Panc1 (cell line): ENCODE data around the gene PSMA4. TPM values are rescaled to one million over a fixed set of nuclear protein-coding genes. Genes with fewer than 3 reads are reported as not detected.

Source experiments
- ATAC-seq: fragments of 200-7000 bp; cut with Tn5 transposase; 2 replicates; pipeline ENCODE4 v1.9.1; 2020; ENCODE audit warnings: mild to moderate bottlenecking, moderate library complexity
- BruUV-seq: library from RNA; stranded (reverse); fragments of 400-500 nt; replicated peaks from 2 replicates; lab custom pipeline; 2021; lab: Mats Ljungman, UMichigan
- CTCF ChIA-PET: fragments of 300-600 bp; sonication (Branson Sonifier 250); formaldehyde crosslinking; loops from one replicate; lab custom pipeline; 2022; ENCODE audit warnings: antibody characterized with exemption; lab: Charles Lee
- POLR2A ChIA-PET: fragments of 300-600 bp; sonication (Branson Sonifier 250); formaldehyde crosslinking; loops from one replicate; lab custom pipeline; 2022; ENCODE audit warnings: antibody characterized with exemption; lab: Charles Lee
- DNase-seq: peaks from one replicate; pipeline ENCODE4 v3.0.0-alpha.2; 2010; ENCODE audit warnings: low read depth, low spot score
- H3K27ac ChIP-seq: 2 replicates; pipeline ENCODE4 v1.5.1; 2011; ENCODE audit warnings: mild to moderate bottlenecking, low read length, inconsistent platforms
- H3K27me3 ChIP-seq: fragments of 200-500 bp; sonication (Bioruptor generic); 2 replicates; pipeline ENCODE4 v1.6.0; 2014; ENCODE audit warnings: low read length, inconsistent platforms; ENCODE audit not compliant: control insufficient read depth, insufficient read depth
- H3K36me3 ChIP-seq: fragments of 200-500 bp; sonication (Bioruptor generic); 2 replicates; pipeline ENCODE4 v1.5.1; 2014; ENCODE audit warnings: inconsistent platforms, mild to moderate bottlenecking, low read length, moderate library complexity; ENCODE audit not compliant: control insufficient read depth, insufficient read depth
- H3K4me1 ChIP-seq: 2 replicates; pipeline ENCODE4 v1.5.1; 2011; ENCODE audit warnings: inconsistent platforms, mild to moderate bottlenecking, low read length, moderate library complexity; ENCODE audit not compliant: control insufficient read depth, insufficient read depth
- H3K4me3 ChIP-seq, 2 experiments: 2 replicates each; pipeline ENCODE4 v1.5.1; 2011 to 2012; ENCODE audit warnings: low read depth in 2 of 2, low read length in 2 of 2, mild to moderate bottlenecking in 2 of 2, inconsistent platforms in 1 of 2, moderate library complexity in 1 of 2
- H3K9me3 ChIP-seq: fragments of 200-500 bp; sonication (Bioruptor generic); 2 replicates; pipeline ENCODE4 v1.5.1; 2014; ENCODE audit warnings: low read depth, mild to moderate bottlenecking, inconsistent platforms, low read length, moderate library complexity; ENCODE audit not compliant: control insufficient read depth, insufficient read depth
- POLR2AphosphoS5 ChIP-seq: IDR thresholded peaks from 2 replicates; pipeline ENCODE4 v1.6.1; 2012; ENCODE audit warnings: mild to moderate bottlenecking, low read depth, low read length, moderate library complexity
- SIN3A ChIP-seq: IDR thresholded peaks from 2 replicates; pipeline ENCODE4 v1.6.1; 2012; ENCODE audit warnings: low read depth, mild to moderate bottlenecking, low read length, moderate library complexity, borderline replicate concordance; ENCODE audit not compliant: insufficient read depth
- TCF7L2 ChIP-seq: IDR thresholded peaks from 2 replicates; pipeline ENCODE4 v1.6.1; 2011; ENCODE audit warnings: mild to moderate bottlenecking, low read depth, low read length, inconsistent platforms
- in situ Hi-C: cut with HindIII; loops from 2 replicates; pipeline ENCODE4 v1.10.0; 2016; ENCODE audit warnings: low sequenced_read_pairs, low pct_unique_long_range_greater_than_20kb
- intact Hi-C: fragments of 100-400 bp; cut with micrococcal nuclease; formaldehyde crosslinking; loops from one replicate; pipeline ENCODE4 v1.10.0; 2022; ENCODE audit not compliant: unreplicated experiment
- total RNA-seq: library from RNA; stranded (reverse); gene quantifications from one replicate; pipeline ENCODE4 v1.2.1, GENCODE V29; 2021; ENCODE audit not compliant: unreplicated experiment
- TF ChIP-seq, protein P1 (sequence below), 2 experiments: IDR thresholded peaks; 2 replicates each; pipeline ENCODE4 v1.6.1; 2011 to 2012; ENCODE audit warnings: low read depth in 2 of 2, control low read depth in 1 of 2, low read length in 1 of 2, mild to moderate bottlenecking in 1 of 2, moderate library complexity in 1 of 2; ENCODE audit not compliant: insufficient read depth in 1 of 2
- TF ChIP-seq, protein P2 (sequence below): fragments of 450-650 bp; IDR thresholded peaks from 2 replicates; pipeline ENCODE4 v1.5.1; 2017; ENCODE audit warnings: mild to moderate bottlenecking

PSMA4 gene
- total RNA-seq, 1 experiment from 2014 or later = 303 TPM

- H3K4me3 ChIP-seq = no peak overlapping the region
- H3K27me3 ChIP-seq = no peaks in the 10 kb centered on the region; the same call in 1 of the 2 replicates
- no TSS peak for BruUV-seq
- H3K27ac ChIP-seq = no peak overlapping the region
- no peak for ATAC-seq
- ChIA-PET POLR2A (no interaction called here), CTCF (no interaction called here)
- H3K4me1 ChIP-seq = peaks cover 5% of the 10 kb centered on the region
- no peak for DNase-seq
- no peaks in the 10 kb centered on the region for H3K9me3 ChIP-seq
- intact Hi-C loops (no loop called here), in situ Hi-C loops (no loop called here)
- H3K36me3 ChIP-seq = no peaks in the 10 kb centered on the region
- TF ChIP-seq POLR2AphosphoS5 (no peak), TCF7L2 (no peak), SIN3A (no peak)
- TF ChIP-seq, protein P1, sequence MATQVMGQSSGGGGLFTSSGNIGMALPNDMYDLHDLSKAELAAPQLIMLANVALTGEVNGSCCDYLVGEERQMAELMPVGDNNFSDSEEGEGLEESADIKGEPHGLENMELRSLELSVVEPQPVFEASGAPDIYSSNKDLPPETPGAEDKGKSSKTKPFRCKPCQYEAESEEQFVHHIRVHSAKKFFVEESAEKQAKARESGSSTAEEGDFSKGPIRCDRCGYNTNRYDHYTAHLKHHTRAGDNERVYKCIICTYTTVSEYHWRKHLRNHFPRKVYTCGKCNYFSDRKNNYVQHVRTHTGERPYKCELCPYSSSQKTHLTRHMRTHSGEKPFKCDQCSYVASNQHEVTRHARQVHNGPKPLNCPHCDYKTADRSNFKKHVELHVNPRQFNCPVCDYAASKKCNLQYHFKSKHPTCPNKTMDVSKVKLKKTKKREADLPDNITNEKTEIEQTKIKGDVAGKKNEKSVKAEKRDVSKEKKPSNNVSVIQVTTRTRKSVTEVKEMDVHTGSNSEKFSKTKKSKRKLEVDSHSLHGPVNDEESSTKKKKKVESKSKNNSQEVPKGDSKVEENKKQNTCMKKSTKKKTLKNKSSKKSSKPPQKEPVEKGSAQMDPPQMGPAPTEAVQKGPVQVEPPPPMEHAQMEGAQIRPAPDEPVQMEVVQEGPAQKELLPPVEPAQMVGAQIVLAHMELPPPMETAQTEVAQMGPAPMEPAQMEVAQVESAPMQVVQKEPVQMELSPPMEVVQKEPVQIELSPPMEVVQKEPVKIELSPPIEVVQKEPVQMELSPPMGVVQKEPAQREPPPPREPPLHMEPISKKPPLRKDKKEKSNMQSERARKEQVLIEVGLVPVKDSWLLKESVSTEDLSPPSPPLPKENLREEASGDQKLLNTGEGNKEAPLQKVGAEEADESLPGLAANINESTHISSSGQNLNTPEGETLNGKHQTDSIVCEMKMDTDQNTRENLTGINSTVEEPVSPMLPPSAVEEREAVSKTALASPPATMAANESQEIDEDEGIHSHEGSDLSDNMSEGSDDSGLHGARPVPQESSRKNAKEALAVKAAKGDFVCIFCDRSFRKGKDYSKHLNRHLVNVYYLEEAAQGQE (IDR thresholded peaks at IDR 0.05; ENCODE audit: insufficient read depth in 1 of 2, low read depth in 2 of 2, low read length in 1 of 2) = no peak
- TF ChIP-seq, protein P2, sequence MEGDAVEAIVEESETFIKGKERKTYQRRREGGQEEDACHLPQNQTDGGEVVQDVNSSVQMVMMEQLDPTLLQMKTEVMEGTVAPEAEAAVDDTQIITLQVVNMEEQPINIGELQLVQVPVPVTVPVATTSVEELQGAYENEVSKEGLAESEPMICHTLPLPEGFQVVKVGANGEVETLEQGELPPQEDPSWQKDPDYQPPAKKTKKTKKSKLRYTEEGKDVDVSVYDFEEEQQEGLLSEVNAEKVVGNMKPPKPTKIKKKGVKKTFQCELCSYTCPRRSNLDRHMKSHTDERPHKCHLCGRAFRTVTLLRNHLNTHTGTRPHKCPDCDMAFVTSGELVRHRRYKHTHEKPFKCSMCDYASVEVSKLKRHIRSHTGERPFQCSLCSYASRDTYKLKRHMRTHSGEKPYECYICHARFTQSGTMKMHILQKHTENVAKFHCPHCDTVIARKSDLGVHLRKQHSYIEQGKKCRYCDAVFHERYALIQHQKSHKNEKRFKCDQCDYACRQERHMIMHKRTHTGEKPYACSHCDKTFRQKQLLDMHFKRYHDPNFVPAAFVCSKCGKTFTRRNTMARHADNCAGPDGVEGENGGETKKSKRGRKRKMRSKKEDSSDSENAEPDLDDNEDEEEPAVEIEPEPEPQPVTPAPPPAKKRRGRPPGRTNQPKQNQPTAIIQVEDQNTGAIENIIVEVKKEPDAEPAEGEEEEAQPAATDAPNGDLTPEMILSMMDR = no peak
Observed at GRCh38 chr15:78561490-78561889, 21.2 kb downstream of the PSMA4 start.

DNA sequence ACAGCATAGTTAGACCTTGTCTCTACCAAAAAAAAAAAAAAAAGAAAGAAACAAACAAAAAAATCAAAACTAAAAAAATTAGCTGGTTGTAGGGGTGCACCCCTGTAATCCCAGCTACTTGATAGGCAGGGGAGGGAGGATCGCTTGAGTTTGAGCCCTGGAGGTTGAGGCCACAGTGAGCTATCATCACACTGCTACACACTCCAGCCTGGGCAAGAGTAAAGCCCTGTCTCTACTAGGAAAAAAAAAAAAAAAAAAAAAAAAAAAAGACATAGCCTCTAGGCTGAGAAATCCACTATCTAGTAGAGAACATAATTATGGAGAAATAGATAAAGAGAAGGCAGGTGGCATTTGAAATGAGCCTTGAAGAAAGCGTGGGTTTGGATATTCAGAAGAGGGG is 22.8 kb downstream of the PSMA4 start:
- Histone ChIP-seq H3K27ac (no peak overlapping the region), H3K27me3 (no peaks in the 10 kb centered on the region; the same call in 1 of the 2 replicates), H3K4me1 (peaks cover 13% of the 10 kb centered on the region), H3K9me3 (no peaks in the 10 kb centered on the region), H3K4me3 (no peak overlapping the region), H3K36me3 (no peaks in the 10 kb centered on the region)
- TF ChIP-seq, protein P1 (IDR thresholded peaks at IDR 0.05; ENCODE audit: insufficient read depth in 1 of 2, low read depth in 2 of 2, low read length in 1 of 2) = no peak
- TF ChIP-seq TCF7L2 = no peak
- ChIA-PET CTCF (no interaction called here), POLR2A (interaction anchor here (0.6 kb wide), 1 partner anchor 314 kb away, joined by 3 read pairs; no protein-coding TSS in a partner anchor)
- BruUV-seq = no TSS peak
- DNase-seq = no peak
- intact Hi-C loops (no loop called here), in situ Hi-C loops (no loop called here)
- no peak for ATAC-seq
